HG02588 (cell line): ENCODE measurements around the gene SRP14.
"Not testable (repeated sequence)": the region's sequence is repeated elsewhere in the genome, so short reads cannot be mapped to it uniquely, and the experiment has no call there.

Experiments
- ATAC-seq: cut with Tn5 transposase; IDR thresholded peaks from one replicate; pipeline ENCODE4 v1.9.1; 2021; ENCODE audit warnings: mild to moderate bottlenecking, moderate library complexity; ENCODE audit not compliant: unreplicated experiment

The SRP14 gene

GRCh38 chr15:39996228-39996627 lies 42.8 kb downstream of the SRP14 start:
- ATAC-seq = not testable (repeated sequence)

GRCh38 chr15:39992953-39993352 lies 46.0 kb downstream of the SRP14 start:
- ATAC-seq = not testable (repeated sequence)

- no peak for ATAC-seq
Measured at GRCh38 chr15:39990706-39991105, 48.3 kb downstream of the SRP14 start.

- no peak for ATAC-seq
Measured at GRCh38 chr15:39987821-39988220, 51.2 kb downstream of the SRP14 start.
